ENCODE data around the gene SFTPA1. TPM values are rescaled to one million over a fixed set of nuclear protein-coding genes. Genes with fewer than 3 reads are reported as not detected.
"Not testable (repeated sequence)": the region's sequence is repeated elsewhere in the genome, so short reads cannot be mapped to it uniquely, and the experiment has no call there.

Gene SFTPA1
- not detected for total RNA-seq
- long read RNA-seq, result 0 reads

DNA sequence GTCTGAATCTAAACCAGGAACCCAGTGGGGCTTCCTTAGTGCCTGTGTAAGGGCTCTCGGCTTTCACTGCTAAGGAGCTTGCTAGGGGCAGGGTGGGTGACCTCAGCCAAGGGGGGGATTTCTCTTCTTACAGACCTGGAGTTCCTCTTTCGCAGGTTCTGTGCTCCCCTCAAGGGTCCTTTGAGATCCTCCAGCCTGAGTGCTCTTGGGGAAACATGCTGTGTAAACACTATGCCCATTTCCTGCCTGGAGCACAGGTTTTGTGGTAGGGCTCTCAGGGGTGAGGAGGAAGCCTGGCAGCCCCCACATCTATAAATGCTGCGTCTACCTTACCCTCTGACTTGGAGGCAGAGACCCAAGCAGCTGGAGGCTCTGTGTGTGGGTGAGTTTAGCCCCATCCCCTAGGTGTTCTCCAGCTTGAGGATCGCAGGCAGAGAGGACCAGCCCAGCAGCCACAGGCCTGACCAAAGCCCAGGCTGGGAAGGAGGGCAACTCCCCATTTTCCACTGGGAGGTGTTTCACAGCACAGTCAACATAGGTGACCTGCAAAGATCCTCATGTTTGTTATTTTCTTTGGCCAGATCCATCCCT is at the start of gene SFTPA1:
SFTPA1 (plus strand) TSS at position 339 of the 591 bp plus-strand sequence. CDS start 887 bp downstream, outside the sequence.
- DNase-seq, result no peak
- intact Hi-C loops (cut with DNase I, micrococcal nuclease), result no loop called here
- ATAC-seq, result no peak

DNA sequence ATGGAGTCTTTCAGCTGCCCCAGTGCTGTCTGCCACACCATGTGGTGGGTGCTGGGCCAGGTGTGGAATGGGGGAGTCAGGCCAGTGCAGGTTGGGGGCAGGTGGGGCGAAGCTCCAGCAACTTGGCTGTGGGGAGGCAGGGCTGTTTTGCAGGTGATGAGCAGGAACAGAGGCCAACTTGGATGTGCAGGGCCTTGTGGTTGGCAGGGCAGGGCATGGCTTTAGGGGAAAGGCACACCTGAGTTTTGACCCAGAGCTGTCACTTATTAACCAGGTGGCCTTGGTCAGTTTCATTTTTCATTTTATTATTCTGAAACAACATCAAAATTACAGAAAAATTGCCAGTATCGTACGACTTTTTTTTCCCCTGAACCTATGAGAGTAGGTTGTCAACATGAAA is 49.5 kb upstream of the SFTPA1 start:
- intact Hi-C loops (cut with DNase I, micrococcal nuclease), result no loop called here
- ATAC-seq, result peak; percentile 81
- DNase-seq, result peak; percentile 29 to 45

DNA sequence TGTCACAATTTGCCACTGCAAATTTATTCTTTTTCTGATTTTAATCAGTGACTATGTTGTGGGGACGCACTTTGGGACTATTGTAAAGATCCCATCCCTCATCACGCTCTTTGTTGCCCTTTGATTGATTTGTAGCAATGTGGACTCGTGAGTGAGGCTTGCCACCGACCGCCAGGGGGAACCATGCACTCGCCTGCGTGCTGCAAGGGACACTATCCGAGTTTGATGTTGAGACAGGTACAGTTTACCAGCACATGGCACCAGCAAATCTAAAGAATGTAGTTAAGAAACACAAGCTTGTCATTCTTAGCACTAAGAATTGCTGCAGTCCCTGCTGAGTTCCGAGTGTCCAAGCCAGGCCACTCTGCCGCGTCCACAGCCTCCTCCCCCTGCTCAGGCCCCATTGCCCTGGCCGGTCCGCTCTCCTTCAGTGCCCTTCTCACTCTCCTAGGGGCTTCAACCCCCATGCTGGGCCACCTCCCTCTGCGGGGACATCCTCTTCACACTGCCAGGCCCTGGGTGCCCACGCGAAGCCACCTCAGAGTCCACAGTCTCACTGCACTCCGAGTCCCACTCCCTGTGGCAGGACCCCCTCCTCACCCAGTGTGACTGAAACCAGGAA is 48.5 kb upstream of the SFTPA1 start:
- ATAC-seq (peak; percentile 76), DNase-seq (peak; percentile 59 to 81)
- intact Hi-C loops (cut with DNase I, micrococcal nuclease), result no loop called here

DNA sequence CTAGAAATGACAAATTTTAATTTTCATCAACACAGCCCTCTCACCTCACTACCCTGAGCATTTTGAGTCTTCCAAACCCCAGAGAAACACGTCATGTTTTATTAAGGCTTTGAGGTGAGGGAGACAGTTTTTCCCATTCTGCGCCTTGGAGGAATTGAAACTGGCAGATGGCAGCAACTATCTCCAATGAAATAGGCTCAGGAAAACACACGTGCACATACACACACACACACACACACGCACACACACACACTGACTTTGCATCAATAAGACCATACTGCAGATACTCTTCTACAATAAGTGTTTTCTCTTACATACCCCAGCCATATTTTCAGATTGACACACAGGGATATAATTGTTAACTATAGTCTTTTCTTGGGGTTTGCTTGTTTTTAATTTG is 47.3 kb upstream of the SFTPA1 start:
- ATAC-seq (no peak), DNase-seq (no peak)
- intact Hi-C loops (cut with DNase I, micrococcal nuclease), result no loop called here

DNA sequence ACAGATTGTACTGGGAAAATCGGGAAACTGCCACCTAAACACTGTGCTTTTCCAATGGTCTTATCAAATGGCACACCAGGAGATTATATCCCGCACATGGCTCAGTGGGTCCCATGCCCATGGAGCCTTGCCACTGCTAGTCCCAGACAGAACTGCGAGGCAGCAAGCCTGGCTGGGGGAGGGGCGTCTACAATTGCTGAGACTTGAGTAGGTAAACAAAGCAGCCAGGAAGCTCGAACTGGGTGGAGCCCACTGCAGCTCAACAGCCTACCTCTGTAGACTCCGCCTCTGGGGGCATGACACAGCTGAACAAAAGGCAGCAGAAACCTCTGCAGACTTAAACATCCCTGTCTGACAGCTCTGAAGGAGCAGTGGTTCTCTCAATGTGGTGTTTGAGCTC is 40.1 kb upstream of the SFTPA1 start:
- intact Hi-C loops (cut with DNase I, micrococcal nuclease); ATAC-seq; DNase-seq: not testable (repeated sequence)

DNA sequence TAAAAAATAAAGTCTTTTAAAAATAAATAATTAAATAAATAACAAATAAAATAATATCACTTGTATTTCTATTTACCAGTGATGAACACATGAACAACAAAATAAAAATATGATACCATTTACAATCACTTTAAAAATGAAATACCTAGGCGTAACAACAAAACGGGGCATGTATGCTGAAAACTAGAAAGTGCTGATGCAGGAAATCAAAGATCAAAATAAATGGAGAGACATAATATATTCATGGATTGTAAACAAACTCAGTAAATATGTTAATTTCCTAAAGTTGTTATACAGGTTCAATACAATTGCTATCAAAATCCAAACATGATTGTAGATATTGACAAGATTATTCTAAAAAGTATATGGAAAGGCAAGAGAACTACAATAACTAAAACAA is 31.4 kb upstream of the SFTPA1 start:
- ATAC-seq (no peak), DNase-seq (no peak)
- intact Hi-C loops (cut with DNase I, micrococcal nuclease), result no loop called here

DNA sequence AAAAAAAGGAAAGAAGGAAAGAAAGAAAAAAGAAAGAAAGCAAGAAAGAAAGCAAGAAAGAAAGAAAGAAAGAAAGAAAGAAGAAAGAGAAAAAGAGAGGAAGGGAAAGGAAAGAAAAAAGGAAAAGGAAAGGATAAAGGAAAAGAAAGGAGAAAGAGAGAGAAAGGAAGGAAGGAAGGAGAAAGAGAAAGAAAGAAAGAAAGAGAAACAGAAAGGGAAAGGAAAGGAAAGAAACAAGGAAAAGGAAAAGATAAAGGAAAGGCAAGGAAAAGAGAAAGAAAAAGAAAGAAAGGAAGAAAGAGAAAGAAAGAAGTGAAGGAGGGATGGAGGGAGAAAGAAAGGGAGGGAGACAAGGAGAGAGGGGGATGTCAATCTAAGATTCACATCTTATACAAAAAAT is 29.7 kb upstream of the SFTPA1 start:
- intact Hi-C loops (cut with DNase I, micrococcal nuclease), result no loop called here

DNA sequence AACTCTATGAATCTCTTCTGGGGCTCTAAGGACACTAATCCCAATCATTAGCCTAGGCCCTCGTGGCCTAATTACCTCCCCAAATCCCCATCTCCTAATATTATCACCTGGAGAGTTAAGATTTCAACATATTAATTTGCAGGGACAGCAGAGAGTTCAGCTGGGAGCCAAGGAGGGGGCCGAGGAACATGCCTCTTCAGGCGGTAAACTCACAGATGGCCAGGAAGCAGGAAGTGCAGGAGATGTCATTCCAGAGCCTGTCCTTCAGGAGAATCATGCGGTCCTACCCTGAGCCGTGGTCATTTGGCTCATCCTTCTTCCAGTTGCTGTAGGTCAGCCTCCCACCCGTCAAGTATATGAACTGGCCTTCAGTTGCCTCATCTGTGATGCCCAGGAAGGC is 28.6 kb upstream of the SFTPA1 start:
- DNase-seq (no peak), ATAC-seq (no peak)
- intact Hi-C loops (cut with DNase I, micrococcal nuclease), result no loop called here

More for the DNA sequence above, 29.7 kb upstream of the SFTPA1 start:
- DNase-seq, result no peak
- ATAC-seq, result no peak

DNA sequence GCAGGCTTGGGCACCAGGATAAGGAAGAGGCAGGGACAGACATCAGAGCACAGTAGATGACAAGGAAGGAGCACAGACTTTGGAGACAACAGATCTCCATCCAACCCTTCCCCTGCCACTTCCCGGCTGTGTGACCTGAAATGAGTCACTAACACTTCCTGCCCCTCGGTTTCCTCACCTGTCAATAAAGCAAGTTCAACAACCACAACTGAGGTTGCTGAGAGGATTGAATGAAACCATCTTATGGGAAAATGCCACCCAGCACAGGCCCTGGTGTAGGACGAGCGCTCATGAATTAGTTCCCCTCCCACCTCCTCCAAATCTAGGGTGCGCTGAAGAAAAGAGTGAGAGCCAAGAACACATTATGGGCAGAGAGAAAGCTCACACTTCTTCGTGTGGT is 27.8 kb upstream of the SFTPA1 start:
- ATAC-seq; DNase-seq; intact Hi-C loops (cut with DNase I, micrococcal nuclease): not testable (repeated sequence)

DNA sequence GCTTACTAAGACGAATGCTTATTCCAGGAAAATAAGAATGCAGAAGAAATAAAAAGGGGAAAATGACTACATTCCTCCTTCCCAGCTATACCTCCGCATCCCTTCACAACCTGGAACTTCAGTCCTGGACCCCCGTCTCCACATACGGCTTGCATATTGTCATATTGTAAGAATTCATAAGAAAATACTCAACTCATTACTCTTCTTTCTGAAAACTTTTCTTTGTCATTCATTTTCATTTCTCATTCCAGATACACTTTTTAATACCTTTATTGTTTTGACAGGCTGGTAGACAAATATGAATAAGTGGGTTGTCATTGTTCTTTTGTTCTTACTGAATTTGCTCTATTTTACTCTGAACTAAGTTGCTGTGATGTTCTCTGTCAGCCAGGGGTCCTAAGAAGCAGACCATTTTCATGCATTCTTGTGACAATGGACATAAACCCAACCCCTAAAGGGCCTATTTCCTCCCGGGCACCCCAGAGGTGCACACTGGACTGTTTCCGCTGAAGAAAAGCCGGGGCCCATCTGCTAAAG is 27.2 kb upstream of the SFTPA1 start:
- intact Hi-C loops (cut with DNase I, micrococcal nuclease), result no loop called here
- no peak for ATAC-seq
- no peak for DNase-seq

DNA sequence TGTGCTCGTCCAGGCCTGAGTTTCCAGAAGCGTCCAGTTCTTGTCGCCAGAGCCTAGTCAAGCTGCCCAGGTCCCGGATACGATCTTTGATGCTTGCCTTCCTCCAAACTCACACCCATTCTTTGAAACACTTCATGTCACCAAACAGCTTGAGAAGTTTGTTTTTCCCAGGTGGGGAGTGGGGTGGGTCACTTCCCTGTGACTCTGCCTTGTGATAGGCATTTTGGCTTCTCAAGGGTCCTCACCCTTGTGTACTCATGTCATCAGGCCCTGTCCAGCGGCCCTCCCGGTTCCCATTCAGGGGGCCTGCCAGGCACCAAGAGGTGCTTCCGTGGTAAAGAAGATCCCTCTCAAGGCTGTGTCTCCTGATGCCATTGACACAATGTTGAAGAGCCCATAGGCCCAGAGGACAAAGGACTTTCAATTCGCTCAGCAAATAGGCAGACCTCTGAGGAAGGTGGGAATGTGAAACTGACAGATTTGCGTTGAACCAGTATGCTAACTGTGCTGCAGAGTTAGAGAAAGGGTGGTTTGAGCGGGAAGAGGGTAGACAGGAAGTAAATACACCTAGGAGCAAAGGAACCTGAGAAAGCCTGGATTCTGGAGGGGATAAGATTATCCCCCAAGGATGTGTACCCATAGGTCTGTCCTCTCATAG is 24.7 kb upstream of the SFTPA1 start:
- intact Hi-C loops (cut with DNase I, micrococcal nuclease), result no loop called here
- ATAC-seq (no peak), DNase-seq (no peak)

DNA sequence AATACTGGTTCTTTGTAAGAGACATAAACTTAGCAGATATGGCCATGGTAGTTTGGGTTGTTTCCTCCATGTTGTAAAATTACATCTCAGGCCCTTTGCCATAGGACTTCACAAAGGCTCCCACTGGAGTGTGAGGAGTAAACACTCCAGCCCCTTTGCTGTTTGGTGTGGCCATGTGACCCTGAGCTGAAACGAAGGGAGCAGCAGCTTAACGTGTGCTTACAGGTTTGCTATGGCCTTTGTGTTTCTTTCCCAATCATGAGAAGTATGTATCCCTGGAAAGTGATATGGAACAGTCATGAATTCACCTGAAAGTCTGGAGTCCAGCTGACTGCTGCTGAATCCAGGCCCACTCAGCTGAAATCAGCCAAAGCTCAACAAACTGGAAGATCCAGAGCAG is 23.8 kb upstream of the SFTPA1 start:
- intact Hi-C loops (cut with DNase I, micrococcal nuclease), result no loop called here
- no peak for ATAC-seq
- DNase-seq, result no peak

DNA sequence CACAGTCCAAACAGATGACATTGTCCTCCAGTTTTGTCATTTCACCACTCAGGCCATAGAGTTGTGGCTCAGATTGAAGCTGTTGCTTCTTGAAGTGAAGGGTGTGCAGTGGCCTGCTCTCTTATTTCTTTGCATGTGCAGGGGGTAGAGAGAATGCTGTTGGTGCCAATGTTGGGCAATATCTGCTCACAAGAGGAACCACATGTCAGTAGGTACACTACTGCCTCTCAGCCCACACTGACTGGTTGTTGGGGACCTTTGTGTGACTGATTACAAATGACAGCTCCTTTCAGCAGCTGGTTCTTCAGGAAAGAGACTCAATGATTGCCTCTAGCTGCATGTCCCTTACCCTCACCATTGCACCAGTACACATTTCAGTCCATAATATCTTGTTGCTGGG is 21.9 kb upstream of the SFTPA1 start:
- DNase-seq, result no peak
- no peak for ATAC-seq
- intact Hi-C loops (cut with DNase I, micrococcal nuclease), result no loop called here

DNA sequence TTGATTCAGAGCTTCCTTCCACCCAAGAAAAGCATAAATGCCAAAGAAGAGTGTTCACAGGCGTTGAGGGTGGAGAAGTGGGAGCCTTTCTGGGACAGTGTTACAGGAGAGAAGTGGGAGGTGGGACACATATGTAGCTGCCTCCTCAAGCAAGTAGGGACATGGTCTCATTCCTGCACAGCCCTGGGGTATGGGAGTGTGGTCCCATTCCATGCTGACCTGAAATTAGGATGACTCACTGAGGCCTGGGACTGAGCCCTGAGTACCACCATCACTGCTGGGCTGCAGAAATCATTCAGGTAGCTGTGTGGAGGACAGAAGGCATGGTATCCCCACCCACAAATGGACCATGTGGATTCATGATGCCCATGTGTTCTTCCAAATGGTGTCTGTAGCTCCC is 17.4 kb upstream of the SFTPA1 start:
- no peak for DNase-seq
- intact Hi-C loops (cut with DNase I, micrococcal nuclease), result no loop called here
- no peak for ATAC-seq

DNA sequence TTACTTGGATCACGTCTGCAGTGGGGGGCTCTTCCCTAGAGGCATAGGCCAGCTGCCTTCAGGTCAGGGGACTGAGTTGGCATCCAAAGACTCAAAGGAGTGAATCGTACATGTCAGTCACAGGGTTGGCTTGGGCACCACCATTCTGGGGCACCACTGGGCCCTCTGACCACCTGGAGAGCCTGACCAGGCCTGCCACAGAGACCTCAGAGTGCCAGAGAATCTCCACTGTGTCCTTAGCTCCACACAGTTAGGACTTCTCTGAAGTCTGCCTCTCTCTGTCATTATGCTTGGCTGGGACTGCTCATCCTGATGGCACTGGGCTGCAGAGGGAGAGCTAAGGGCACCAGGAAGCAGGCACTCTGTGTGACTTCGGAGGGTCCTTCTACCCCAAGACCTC is 16.2 kb upstream of the SFTPA1 start:
- DNase-seq; intact Hi-C loops (cut with DNase I, micrococcal nuclease); ATAC-seq: not testable (repeated sequence)

DNA sequence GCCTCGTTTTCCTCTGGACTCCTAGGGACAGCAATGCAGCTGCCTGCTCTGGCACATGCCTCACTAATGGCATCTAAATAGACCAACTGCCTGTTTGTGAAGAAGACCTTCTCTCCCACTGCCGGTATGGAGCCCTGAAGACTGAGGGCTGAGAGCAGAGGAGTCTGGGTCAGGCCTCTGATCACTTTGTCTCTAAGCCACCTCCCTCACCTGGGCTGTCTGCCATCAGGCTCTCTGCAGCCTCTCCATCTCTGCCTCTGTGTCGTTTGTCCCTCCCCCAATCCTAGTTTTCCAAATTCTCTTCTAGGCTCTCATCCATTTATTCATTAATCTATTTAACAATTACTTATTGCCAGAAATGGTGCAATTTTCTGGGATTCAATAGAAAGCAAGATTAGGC is 15.2 kb upstream of the SFTPA1 start:
- DNase-seq (no peak), ATAC-seq (no peak)
- intact Hi-C loops (cut with DNase I, micrococcal nuclease), result no loop called here

DNA sequence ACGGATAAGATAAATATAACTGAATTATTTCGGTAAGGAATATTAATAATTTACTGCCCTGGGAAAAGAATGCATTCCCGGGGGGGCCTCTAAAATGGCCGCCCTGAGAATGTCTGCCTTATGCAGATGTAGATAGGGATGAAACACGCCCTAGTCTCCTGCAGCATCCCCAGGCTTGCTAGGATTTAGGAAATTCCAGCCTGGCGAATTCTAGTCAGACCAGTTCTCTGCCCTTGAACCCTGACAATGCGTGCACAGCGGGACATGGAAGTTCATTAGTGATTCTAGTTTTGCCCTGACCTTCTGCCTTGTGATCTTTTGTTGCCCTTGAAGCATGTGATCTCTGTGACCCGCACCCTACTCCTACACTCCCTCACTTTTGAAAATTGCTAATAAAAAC is 11.1 kb upstream of the SFTPA1 start:
- ATAC-seq; DNase-seq; intact Hi-C loops (cut with DNase I, micrococcal nuclease): not testable (repeated sequence)

DNA sequence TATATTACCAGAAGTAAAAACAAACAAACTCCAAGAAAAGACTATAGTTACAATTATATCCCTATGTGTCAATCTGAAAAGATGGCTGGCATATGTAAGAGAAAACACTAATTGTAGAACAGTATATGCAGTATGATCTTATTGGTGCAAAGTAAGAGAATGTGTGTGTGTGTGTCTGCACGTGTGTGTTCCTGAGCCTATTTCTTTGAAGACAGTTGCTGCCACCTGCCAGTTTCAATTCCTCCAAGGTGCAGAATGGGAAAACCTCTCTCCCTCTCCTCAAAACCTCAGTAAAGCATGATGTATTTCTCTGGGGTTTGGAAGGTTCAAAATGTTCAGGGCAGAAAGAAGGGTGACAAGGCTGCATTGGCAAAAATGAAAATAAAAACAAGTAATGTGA is 8.8 kb upstream of the SFTPA1 start:
- ATAC-seq (no peak), DNase-seq (no peak)
- intact Hi-C loops (cut with DNase I, micrococcal nuclease), result no loop called here

DNA sequence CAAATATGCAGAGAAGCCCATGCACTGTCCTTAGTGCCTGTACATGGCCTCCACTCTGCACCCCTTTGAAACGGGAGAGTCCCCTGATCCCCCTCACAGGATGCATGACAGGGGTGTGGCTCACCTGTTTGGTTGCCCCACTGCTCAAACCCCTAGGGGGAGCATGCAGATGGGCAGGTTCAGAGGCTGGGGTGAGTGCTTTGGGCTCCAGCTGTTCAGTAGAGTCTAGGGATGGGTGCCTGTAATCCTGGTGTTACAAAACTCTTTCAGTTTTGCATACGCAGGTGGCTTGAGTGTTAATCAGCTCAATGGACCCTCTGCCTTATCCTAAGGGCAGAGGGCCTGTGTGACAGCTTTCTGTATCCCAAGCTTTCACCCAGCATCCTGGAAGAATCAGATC is 7.8 kb upstream of the SFTPA1 start:
- ATAC-seq, result no peak
- no peak for DNase-seq
- intact Hi-C loops (cut with DNase I, micrococcal nuclease), result no loop called here

DNA sequence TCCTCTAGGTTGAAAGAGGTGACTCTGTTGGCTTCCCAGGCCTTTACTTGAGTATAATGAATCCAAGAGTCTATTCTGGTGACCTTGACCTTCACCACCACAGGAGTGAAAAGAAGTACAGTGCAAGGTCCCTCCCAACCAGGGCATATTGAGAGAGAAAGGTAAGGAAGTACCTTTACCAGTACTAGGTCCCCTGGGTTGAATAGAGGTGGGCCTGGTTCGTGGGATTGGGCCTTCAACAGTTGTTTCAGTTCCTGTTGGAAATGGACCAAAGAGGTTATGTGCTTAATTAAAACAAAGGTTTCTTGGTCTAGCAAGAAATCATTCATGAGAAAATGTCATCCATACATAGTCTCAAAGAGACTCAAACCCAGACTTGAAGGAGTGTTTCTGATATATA is 6.4 kb upstream of the SFTPA1 start:
- no peak for DNase-seq
- ATAC-seq, result no peak
- intact Hi-C loops (cut with DNase I, micrococcal nuclease), result no loop called here
